ENCODE measurements around the gene LTB. TPM values are rescaled to one million over a fixed set of nuclear protein-coding genes. Genes with fewer than 3 reads are reported as not detected.

The LTB gene
- total and polyA plus RNA-seq, 2 donors: 1.4 to 2.1 TPM

DNA sequence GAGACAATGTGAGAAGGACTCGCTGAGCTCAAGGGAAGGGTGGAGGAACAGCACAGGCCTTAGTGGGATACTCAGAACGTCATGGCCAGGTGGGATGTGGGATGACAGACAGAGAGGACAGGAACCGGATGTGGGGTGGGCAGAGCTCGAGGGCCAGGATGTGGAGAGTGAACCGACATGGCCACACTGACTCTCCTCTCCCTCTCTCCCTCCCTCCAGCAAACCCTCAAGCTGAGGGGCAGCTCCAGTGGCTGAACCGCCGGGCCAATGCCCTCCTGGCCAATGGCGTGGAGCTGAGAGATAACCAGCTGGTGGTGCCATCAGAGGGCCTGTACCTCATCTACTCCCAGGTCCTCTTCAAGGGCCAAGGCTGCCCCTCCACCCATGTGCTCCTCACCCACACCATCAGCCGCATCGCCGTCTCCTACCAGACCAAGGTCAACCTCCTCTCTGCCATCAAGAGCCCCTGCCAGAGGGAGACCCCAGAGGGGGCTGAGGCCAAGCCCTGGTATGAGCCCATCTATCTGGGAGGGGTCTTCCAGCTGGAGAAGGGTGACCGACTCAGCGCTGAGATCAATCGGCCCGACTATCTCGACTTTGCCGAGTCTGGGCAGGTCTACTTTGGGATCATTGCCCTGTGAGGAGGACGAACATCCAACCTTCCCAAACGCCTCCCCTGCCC, 5.2 kb downstream of the LTB start:
- 86% methylated on average over 19 of the region's 19 CpGs for WGBS
- Histone ChIP-seq H3K27ac (ENCODE audit: low read depth) (no peak overlapping the region), H3K36me3 (ENCODE audit: insufficient read depth) (no peaks in the 10 kb centered on the region), H3K4me1 (ENCODE audit: insufficient read depth) (no peaks in the 10 kb centered on the region), H3K4me3 (ENCODE audit: low read depth, low read length) (no peak overlapping the region)
- DNase-seq (ENCODE audit: extremely low spot score): no peak

DNA sequence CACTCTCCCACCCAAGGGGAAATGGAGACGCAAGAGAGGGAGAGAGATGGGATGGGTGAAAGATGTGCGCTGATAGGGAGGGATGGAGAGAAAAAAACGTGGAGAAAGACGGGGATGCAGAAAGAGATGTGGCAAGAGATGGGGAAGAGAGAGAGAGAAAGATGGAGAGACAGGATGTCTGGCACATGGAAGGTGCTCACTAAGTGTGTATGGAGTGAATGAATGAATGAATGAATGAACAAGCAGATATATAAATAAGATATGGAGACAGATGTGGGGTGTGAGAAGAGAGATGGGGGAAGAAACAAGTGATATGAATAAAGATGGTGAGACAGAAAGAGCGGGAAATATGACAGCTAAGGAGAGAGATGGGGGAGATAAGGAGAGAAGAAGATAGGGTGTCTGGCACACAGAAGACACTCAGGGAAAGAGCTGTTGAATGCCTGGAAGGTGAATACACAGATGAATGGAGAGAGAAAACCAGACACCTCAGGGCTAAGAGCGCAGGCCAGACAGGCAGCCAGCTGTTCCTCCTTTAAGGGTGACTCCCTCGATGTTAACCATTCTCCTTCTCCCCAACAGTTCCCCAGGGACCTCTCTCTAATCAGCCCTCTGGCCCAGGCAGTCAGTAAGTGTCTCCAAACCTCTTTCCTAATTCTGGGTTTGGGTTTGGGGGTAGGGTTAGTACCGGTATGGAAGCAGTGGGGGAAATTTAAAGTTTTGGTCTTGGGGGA, 6.1 kb downstream of the LTB start:
- Histone ChIP-seq H3K4me3 (ENCODE audit: low read depth, low read length) (peak overlapping the region; percentile 1), H3K27ac (ENCODE audit: low read depth) (no peak overlapping the region), H3K36me3 (ENCODE audit: insufficient read depth) (no peaks in the 10 kb centered on the region), H3K4me1 (ENCODE audit: insufficient read depth) (no peaks in the 10 kb centered on the region)
- 63% methylated on average over 8 of the region's 8 CpGs for WGBS
- DNase-seq (ENCODE audit: extremely low spot score): no peak

DNA sequence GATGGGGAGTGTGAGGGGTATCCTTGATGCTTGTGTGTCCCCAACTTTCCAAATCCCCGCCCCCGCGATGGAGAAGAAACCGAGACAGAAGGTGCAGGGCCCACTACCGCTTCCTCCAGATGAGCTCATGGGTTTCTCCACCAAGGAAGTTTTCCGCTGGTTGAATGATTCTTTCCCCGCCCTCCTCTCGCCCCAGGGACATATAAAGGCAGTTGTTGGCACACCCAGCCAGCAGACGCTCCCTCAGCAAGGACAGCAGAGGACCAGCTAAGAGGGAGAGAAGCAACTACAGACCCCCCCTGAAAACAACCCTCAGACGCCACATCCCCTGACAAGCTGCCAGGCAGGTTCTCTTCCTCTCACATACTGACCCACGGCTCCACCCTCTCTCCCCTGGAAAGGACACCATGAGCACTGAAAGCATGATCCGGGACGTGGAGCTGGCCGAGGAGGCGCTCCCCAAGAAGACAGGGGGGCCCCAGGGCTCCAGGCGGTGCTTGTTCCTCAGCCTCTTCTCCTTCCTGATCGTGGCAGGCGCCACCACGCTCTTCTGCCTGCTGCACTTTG, 6.8 kb downstream of the LTB start, which contains the start of gene TNF:
Gene TNF, plus strand, starts transcription at position 231 of the 567 bp plus-strand sequence. Its CDS starts 177 bp downstream, at position 408.
- H3K4me3 ChIP-seq (ENCODE audit: low read depth, low read length): peak within 1 kb of the TSS; percentile 1
- 42% methylated on average over 19 of the region's 19 CpGs for WGBS
- no peaks in the 10 kb centered on the region for H3K36me3 ChIP-seq (ENCODE audit: insufficient read depth)
- no peak for DNase-seq (ENCODE audit: extremely low spot score)
- no peak within 1 kb of the TSS for H3K27ac ChIP-seq (ENCODE audit: low read depth)
- no peaks in the 10 kb centered on the region for H3K4me1 ChIP-seq (ENCODE audit: insufficient read depth)

GRCh38 chr6:31574106-31575061, 7.8 kb downstream of the LTB start:
- WGBS: 83% methylated on average over 14 of the region's 14 CpGs
- Histone ChIP-seq H3K27ac (ENCODE audit: low read depth) (no peak overlapping the region), H3K4me1 (ENCODE audit: insufficient read depth) (no peaks in the 10 kb centered on the region), H3K4me3 (ENCODE audit: low read depth, low read length) (no peak overlapping the region), H3K36me3 (ENCODE audit: insufficient read depth) (no peaks in the 10 kb centered on the region)
- DNase-seq (ENCODE audit: extremely low spot score): no peak

DNA sequence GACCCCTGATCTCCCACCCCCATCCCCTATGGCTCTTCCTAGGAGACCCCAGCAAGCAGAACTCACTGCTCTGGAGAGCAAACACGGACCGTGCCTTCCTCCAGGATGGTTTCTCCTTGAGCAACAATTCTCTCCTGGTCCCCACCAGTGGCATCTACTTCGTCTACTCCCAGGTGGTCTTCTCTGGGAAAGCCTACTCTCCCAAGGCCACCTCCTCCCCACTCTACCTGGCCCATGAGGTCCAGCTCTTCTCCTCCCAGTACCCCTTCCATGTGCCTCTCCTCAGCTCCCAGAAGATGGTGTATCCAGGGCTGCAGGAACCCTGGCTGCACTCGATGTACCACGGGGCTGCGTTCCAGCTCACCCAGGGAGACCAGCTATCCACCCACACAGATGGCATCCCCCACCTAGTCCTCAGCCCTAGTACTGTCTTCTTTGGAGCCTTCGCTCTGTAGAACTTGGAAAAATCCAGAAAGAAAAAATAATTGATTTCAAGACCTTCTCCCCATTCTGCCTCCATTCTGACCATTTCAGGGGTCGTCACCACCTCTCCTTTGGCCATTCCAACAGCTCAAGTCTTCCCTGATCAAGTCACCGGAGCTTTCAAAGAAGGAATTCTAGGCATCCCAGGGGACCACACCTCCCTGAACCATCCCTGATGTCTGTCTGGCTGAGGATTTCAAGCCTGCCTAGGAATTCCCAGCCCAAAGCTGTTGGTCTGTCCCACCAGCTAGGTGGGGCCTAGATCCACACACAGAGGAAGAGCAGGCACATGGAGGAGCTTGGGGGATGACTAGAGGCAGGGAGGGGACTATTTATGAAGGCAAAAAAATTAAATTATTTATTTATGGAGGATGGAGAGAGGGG, 8.8 kb downstream of the LTB start:
- no peak overlapping the region for H3K4me3 ChIP-seq (ENCODE audit: low read depth, low read length)
- H3K4me1 ChIP-seq (ENCODE audit: insufficient read depth): no peaks in the 10 kb centered on the region
- DNase-seq (ENCODE audit: extremely low spot score): no peak
- no peak overlapping the region for H3K27ac ChIP-seq (ENCODE audit: low read depth)
- no peaks in the 10 kb centered on the region for H3K36me3 ChIP-seq (ENCODE audit: insufficient read depth)
- WGBS: 85% methylated on average over 9 of the region's 9 CpGs

DNA sequence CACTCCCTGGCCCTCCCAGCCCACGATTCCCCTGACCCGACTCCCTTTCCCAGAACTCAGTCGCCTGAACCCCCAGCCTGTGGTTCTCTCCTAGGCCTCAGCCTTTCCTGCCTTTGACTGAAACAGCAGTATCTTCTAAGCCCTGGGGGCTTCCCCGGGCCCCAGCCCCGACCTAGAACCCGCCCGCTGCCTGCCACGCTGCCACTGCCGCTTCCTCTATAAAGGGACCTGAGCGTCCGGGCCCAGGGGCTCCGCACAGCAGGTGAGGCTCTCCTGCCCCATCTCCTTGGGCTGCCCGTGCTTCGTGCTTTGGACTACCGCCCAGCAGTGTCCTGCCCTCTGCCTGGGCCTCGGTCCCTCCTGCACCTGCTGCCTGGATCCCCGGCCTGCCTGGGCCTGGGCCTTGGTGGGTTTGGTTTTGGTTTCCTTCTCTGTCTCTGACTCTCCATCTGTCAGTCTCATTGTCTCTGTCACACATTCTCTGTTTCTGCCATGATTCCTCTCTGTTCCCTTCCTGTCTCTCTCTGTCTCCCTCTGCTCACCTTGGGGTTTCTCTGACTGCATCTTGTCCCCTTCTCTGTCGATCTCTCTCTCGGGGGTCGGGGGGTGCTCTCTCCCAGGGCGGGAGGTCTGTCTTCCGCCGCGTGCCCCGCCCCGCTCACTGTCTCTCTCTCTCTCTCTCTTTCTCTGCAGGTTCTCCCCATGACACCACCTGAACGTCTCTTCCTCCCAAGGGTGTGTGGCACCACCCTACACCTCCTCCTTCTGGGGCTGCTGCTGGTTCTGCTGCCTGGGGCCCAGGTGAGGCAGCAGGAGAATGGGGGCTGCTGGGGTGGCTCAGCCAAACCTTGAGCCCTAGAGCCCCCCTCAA, 9.9 kb downstream of the LTB start, which contains the start of gene LTA:
Gene LTA, plus strand, starts transcription at position 249 of the 871 bp plus-strand sequence. Its CDS starts 454 bp downstream, at position 703.
- no peak for DNase-seq (ENCODE audit: extremely low spot score)
- H3K27ac ChIP-seq (ENCODE audit: low read depth): no peak within 1 kb of the TSS
- H3K36me3 ChIP-seq (ENCODE audit: insufficient read depth): no peaks in the 10 kb centered on the region
- WGBS: 82% methylated on average over 27 of the region's 27 CpGs
- no peak within 1 kb of the TSS for H3K4me3 ChIP-seq (ENCODE audit: low read depth, low read length)
- no peaks in the 10 kb centered on the region for H3K4me1 ChIP-seq (ENCODE audit: insufficient read depth)

DNA sequence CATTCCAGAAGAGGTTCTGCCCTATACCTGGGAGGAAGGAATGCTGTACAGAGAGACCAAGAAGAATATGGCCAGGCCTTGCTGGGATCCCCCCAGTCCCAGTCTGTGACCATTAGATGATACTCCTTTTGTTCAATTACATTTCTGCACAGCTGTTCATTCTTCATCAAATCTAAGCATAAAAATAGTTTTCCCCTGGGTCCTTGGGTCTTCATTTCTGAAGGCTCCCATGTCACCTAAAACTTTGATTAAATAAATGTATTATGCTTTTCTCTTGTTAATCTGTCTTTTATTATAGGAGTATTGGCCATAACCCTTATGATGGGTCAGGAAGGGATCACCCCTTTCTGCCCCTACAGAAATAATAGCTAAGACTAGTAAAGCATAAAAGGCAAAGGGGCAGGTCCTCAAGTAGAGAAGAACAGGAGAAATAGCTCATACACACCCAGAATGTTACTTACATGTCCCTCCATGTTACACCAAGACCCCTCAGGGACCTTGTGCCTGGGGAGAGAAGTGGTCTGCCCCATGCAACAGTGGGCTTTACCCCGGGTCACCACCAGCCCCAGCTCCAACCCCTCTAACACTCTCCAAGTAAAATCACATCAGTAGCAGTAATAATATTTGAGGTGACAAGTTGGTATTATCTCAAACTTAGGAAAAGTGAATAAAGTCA, 12.2 kb downstream of the LTB start:
- DNase-seq (ENCODE audit: extremely low spot score): no peak
- Histone ChIP-seq H3K4me1 (ENCODE audit: insufficient read depth) (no peaks in the 10 kb centered on the region), H3K4me3 (ENCODE audit: low read depth, low read length) (no peak overlapping the region), H3K27ac (ENCODE audit: low read depth) (no peak overlapping the region), H3K36me3 (ENCODE audit: insufficient read depth) (no peaks in the 10 kb centered on the region)
- WGBS: 79% methylated on average over 1 of the region's 1 CpG

- Histone ChIP-seq H3K4me1 (ENCODE audit: insufficient read depth) (no peaks in the 10 kb centered on the region), H3K36me3 (ENCODE audit: insufficient read depth) (no peaks in the 10 kb centered on the region), H3K27ac (ENCODE audit: low read depth) (no peak overlapping the region), H3K4me3 (ENCODE audit: low read depth, low read length) (no peak overlapping the region)
- 69% methylated on average over 3 of the region's 3 CpGs for WGBS
- no peak for DNase-seq (ENCODE audit: extremely low spot score)
Observed at GRCh38 chr6:31568537-31568961, 13.7 kb downstream of the LTB start.

GRCh38 chr6:31567531-31568370, 14.5 kb downstream of the LTB start:
- Histone ChIP-seq H3K27ac (ENCODE audit: low read depth) (no peak overlapping the region), H3K4me1 (ENCODE audit: insufficient read depth) (no peaks in the 10 kb centered on the region), H3K36me3 (ENCODE audit: insufficient read depth) (no peaks in the 10 kb centered on the region), H3K4me3 (ENCODE audit: low read depth, low read length) (no peak overlapping the region)
- DNase-seq (ENCODE audit: extremely low spot score): no peak
- WGBS: 43% methylated on average over 9 of the region's 9 CpGs

DNA sequence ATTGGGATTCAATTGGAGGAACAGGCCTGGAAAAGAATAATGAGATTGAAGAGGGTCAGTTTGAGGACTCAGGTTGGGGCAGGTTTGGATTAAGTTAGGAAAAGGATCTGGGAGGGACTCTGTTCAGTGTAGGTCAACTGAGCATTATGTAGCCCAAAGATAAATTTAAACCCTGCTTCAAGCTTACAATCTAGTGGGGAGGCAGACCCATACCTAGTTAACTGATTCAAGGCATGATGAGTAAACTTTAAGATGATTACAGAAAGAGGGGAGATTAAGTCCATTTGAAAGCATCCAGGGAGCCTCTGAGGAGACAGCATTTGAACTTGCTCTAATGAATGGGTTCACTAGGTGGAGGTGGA, 21.5 kb downstream of the LTB start:
- DNase-seq (ENCODE audit: extremely low spot score): no peak
- Histone ChIP-seq H3K36me3 (ENCODE audit: insufficient read depth) (no peaks in the 10 kb centered on the region), H3K4me3 (ENCODE audit: low read depth, low read length) (no peak overlapping the region), H3K27ac (ENCODE audit: low read depth) (no peak overlapping the region), H3K4me1 (ENCODE audit: insufficient read depth) (no peaks in the 10 kb centered on the region)

All from urinary bladder (tissue), 4 donors.